ENCODE results near the gene POGK. TPM values are rescaled to one million over a fixed set of nuclear protein-coding genes. Genes with fewer than 3 reads are reported as not detected.

POGK gene
- polyA plus RNA-seq, 1 donor from 2014 or later, result 39.3 TPM

GRCh38 chr1:166839600-166840308 lies 479 bp downstream of the POGK start:
- Histone ChIP-seq H3K4me3 (ENCODE audit: low read length) (peak overlapping the region; percentile 88), H3K27ac (ENCODE audit: low read length) (peak overlapping the region; percentile 56), H3K9me3 (ENCODE audit: low read length) (no peaks in the 10 kb centered on the region), H3K36me3 (ENCODE audit: insufficient read depth, low read length) (peaks cover 10% of the 10 kb centered on the region), H4K20me1 (ENCODE audit: insufficient read depth) (no peaks in the 10 kb centered on the region), H3F3A (ENCODE audit: insufficient read depth, low read length, poor library complexity, severe bottlenecking) (no peaks in the 10 kb centered on the region), H3K9me2 (ENCODE audit: insufficient read depth, low read length) (no peaks in the 10 kb centered on the region), H3K79me2 (replicated peaks; ENCODE audit: insufficient read depth, low read length) (peaks cover 23% of the 10 kb centered on the region), H3K4me2 (ENCODE audit: low read length) (peak overlapping the region; percentile 96), H3K27me3 (ENCODE audit: insufficient read depth, low read depth, low read length) (no peaks in the 10 kb centered on the region), H3K9ac (ENCODE audit: low read length) (peak overlapping the region; percentile 83), H2AFZ (ENCODE audit: low read depth, low read length) (peak overlapping the region; percentile 69)
- TF ChIP-seq POLR2AphosphoS5 (IDR thresholded peaks at IDR 0.05) (no peak), CTCF (IDR thresholded peaks at IDR 0.05; ENCODE audit: poor library complexity, severe bottlenecking) (peak; percentile 55), TAF1 (IDR thresholded peaks at IDR 0.05; ENCODE audit: low read depth) (no peak), EZH2 (IDR thresholded peaks at IDR 0.05; ENCODE audit: borderline replicate concordance, insufficient read depth, low read length, poor library complexity, severe bottlenecking) (no peak), MXI1 (conservative IDR thresholded peaks at IDR 0.05; ENCODE audit: poor library complexity, severe bottlenecking) (peak; percentile 19)

- Histone ChIP-seq H3K36me3 (ENCODE audit: insufficient read depth, low read length) (peaks cover 10% of the 10 kb centered on the region), H3K79me2 (replicated peaks; ENCODE audit: insufficient read depth, low read length) (peaks cover 23% of the 10 kb centered on the region), H3K4me3 (ENCODE audit: low read length) (peak overlapping the region; percentile 88), H3K27me3 (ENCODE audit: insufficient read depth, low read depth, low read length) (no peaks in the 10 kb centered on the region), H3K27ac (ENCODE audit: low read length) (peak overlapping the region; percentile 56), H3K9me2 (ENCODE audit: insufficient read depth, low read length) (no peaks in the 10 kb centered on the region), H3K4me2 (ENCODE audit: low read length) (peak overlapping the region; percentile 96), H3K9ac (ENCODE audit: low read length) (peak overlapping the region; percentile 83), H3F3A (ENCODE audit: insufficient read depth, low read length, poor library complexity, severe bottlenecking) (no peaks in the 10 kb centered on the region), H2AFZ (ENCODE audit: low read depth, low read length) (peak overlapping the region; percentile 69), H3K9me3 (ENCODE audit: low read length) (no peaks in the 10 kb centered on the region), H4K20me1 (ENCODE audit: insufficient read depth) (no peaks in the 10 kb centered on the region)
- TF ChIP-seq EZH2 (IDR thresholded peaks at IDR 0.05; ENCODE audit: borderline replicate concordance, insufficient read depth, low read length, poor library complexity, severe bottlenecking) (no peak), MXI1 (conservative IDR thresholded peaks at IDR 0.05; ENCODE audit: poor library complexity, severe bottlenecking) (no peak), TAF1 (IDR thresholded peaks at IDR 0.05; ENCODE audit: low read depth) (no peak), SMC3 (conservative IDR thresholded peaks at IDR 0.05; ENCODE audit: poor library complexity) (no peak), EP300 (conservative IDR thresholded peaks at IDR 0.05; ENCODE audit: poor library complexity, severe bottlenecking) (no peak), REST (IDR thresholded peaks at IDR 0.05; ENCODE audit: borderline replicate concordance) (no peak), RAD21 (conservative IDR thresholded peaks at IDR 0.05) (no peak), POLR2AphosphoS5 (IDR thresholded peaks at IDR 0.05) (no peak), CTCF (IDR thresholded peaks at IDR 0.05; ENCODE audit: poor library complexity, severe bottlenecking) (no peak)
These were observed 1.3 kb downstream of the POGK start for GRCh38 chr1:166840309-166841274.
